Measurements from ENCODE around the gene TRPM4.

The TRPM4 gene

GRCh38 chr19:49160450-49161189 lies 3.0 kb downstream of the TRPM4 start:
- H3K27me3 ChIP-seq (replicated peaks; ENCODE audit: control insufficient read depth, insufficient read depth, low read length) = peaks cover 4% of the 10 kb centered on the region
- H3K4me3 ChIP-seq (replicated peaks; ENCODE audit: low read depth, low read length) = no peak overlapping the region
- TF ChIP-seq CTCF (IDR thresholded peaks at IDR 0.05; ENCODE audit: insufficient read depth, low read length, poor library complexity, severe bottlenecking) = no peak
- H3K36me3 ChIP-seq (ENCODE audit: control insufficient read depth, insufficient read depth, low read length) = no peaks in the 10 kb centered on the region
- DNase-seq (ENCODE audit: extremely low read depth, insufficient read length) = no peak

GRCh38 chr19:49161987-49162386 lies 4.4 kb downstream of the TRPM4 start:
- Histone ChIP-seq H3K4me3 (replicated peaks; ENCODE audit: low read depth, low read length) (no peak overlapping the region), H3K36me3 (ENCODE audit: control insufficient read depth, insufficient read depth, low read length) (no peaks in the 10 kb centered on the region), H3K27me3 (replicated peaks; ENCODE audit: control insufficient read depth, insufficient read depth, low read length) (peaks cover 4% of the 10 kb centered on the region)
- TF ChIP-seq CTCF (IDR thresholded peaks at IDR 0.05; ENCODE audit: insufficient read depth, low read length, poor library complexity, severe bottlenecking) = no peak
- DNase-seq (ENCODE audit: extremely low read depth, insufficient read length) = no peak

- no peak overlapping the region for H3K4me3 ChIP-seq (replicated peaks; ENCODE audit: low read depth, low read length)
- DNase-seq (ENCODE audit: extremely low read depth, insufficient read length) = no peak
- no peak for TF ChIP-seq CTCF (IDR thresholded peaks at IDR 0.05; ENCODE audit: insufficient read depth, low read length, poor library complexity, severe bottlenecking)
- peaks cover 2% of the 10 kb centered on the region; the same call in 1 of the 2 replicates for H3K27me3 ChIP-seq (replicated peaks; ENCODE audit: control insufficient read depth, insufficient read depth, low read length)
- H3K36me3 ChIP-seq (ENCODE audit: control insufficient read depth, insufficient read depth, low read length) = no peaks in the 10 kb centered on the region
These were observed 7.6 kb downstream of the TRPM4 start for GRCh38 chr19:49165111-49165750.

- Histone ChIP-seq H3K4me3 (replicated peaks; ENCODE audit: low read depth, low read length) (no peak overlapping the region), H3K36me3 (ENCODE audit: control insufficient read depth, insufficient read depth, low read length) (no peaks in the 10 kb centered on the region), H3K27me3 (replicated peaks; ENCODE audit: control insufficient read depth, insufficient read depth, low read length) (peaks cover 2% of the 10 kb centered on the region; the same call in 1 of the 2 replicates)
- no peak for DNase-seq (ENCODE audit: extremely low read depth, insufficient read length)
- TF ChIP-seq CTCF (IDR thresholded peaks at IDR 0.05; ENCODE audit: insufficient read depth, low read length, poor library complexity, severe bottlenecking) = no peak
These were observed 8.3 kb downstream of the TRPM4 start for GRCh38 chr19:49165865-49166301.

GRCh38 chr19:49167857-49168409 lies 10.3 kb downstream of the TRPM4 start:
- Histone ChIP-seq H3K36me3 (ENCODE audit: control insufficient read depth, insufficient read depth, low read length) (no peaks in the 10 kb centered on the region), H3K4me3 (replicated peaks; ENCODE audit: low read depth, low read length) (no peak overlapping the region), H3K27me3 (replicated peaks; ENCODE audit: control insufficient read depth, insufficient read depth, low read length) (peaks cover 2% of the 10 kb centered on the region; the same call in 1 of the 2 replicates)
- DNase-seq (ENCODE audit: extremely low read depth, insufficient read length) = no peak
- TF ChIP-seq CTCF (IDR thresholded peaks at IDR 0.05; ENCODE audit: insufficient read depth, low read length, poor library complexity, severe bottlenecking) = no peak

All from GM06990 (cell line).